Neuronal stem cell (in vitro differentiated cells): ENCODE data around the gene YTHDF1.

Experiments used
- DNase-seq: peaks from one replicate; pipeline ENCODE4 v3.0.0-alpha.2; 2013; ENCODE audit warnings: low spot score
- H2AFZ ChIP-seq: one replicate; pipeline ENCODE4 v1.6.1; 2013; ENCODE audit warnings: mild to moderate bottlenecking, low read length, inconsistent platforms
- H2AK5ac ChIP-seq: 2 replicates; pipeline ENCODE4 v1.6.1; 2013; ENCODE audit warnings: low read depth, mild to moderate bottlenecking, inconsistent platforms, low read length, moderate library complexity, mixed read lengths
- H2BK120ac ChIP-seq: 2 replicates; pipeline ENCODE4 v1.6.1; 2013; ENCODE audit warnings: low read depth, mild to moderate bottlenecking, inconsistent platforms, low read length, moderate library complexity, mixed read lengths
- H2BK12ac ChIP-seq: one replicate; pipeline ENCODE4 v1.6.1; 2013; ENCODE audit warnings: low read length, inconsistent platforms
- H2BK15ac ChIP-seq: 2 replicates; pipeline ENCODE4 v1.6.1; 2013; ENCODE audit warnings: mild to moderate bottlenecking, low read length, inconsistent platforms, mixed read lengths
- H2BK5ac ChIP-seq: one replicate; pipeline ENCODE4 v1.6.1; 2013; ENCODE audit warnings: inconsistent platforms, mild to moderate bottlenecking, low read length, moderate library complexity
- H3K14ac ChIP-seq: one replicate; pipeline ENCODE4 v1.6.1; 2013; ENCODE audit warnings: low read length, inconsistent platforms
- H3K18ac ChIP-seq: 2 replicates; pipeline ENCODE4 v1.6.1; 2013; ENCODE audit warnings: low read length, inconsistent platforms
- H3K23ac ChIP-seq: 2 replicates; pipeline ENCODE4 v1.6.1; 2013; ENCODE audit warnings: low read depth, mild to moderate bottlenecking, mixed read lengths, low read length, inconsistent platforms; ENCODE audit not compliant: poor library complexity
- H3K27ac ChIP-seq: replicated peaks from 3 replicates; pipeline ENCODE4 v1.5.1; 2013; ENCODE audit warnings: low read length, inconsistent platforms
- H3K27me3 ChIP-seq, 3 experiments: 2 replicates each; pipeline ENCODE4 v1.6.1; 2013; ENCODE audit warnings: low read length in 3 of 3, mild to moderate bottlenecking in 2 of 3, inconsistent platforms in 1 of 3, low read depth in 1 of 3, mixed read lengths in 1 of 3, moderate library complexity in 1 of 3; ENCODE audit not compliant: control insufficient read depth in 3 of 3, insufficient read depth in 3 of 3
- H3K36me3 ChIP-seq, 2 donors: replicated peaks in 1 of 2; 2 replicates each; pipeline ENCODE4 v1.6.1; 2013; ENCODE audit warnings: low read length in 2 of 2; ENCODE audit not compliant: control insufficient read depth in 2 of 2, insufficient read depth in 2 of 2
- H3K4ac ChIP-seq: 2 replicates; pipeline ENCODE4 v1.6.1; 2013; ENCODE audit warnings: inconsistent platforms, mild to moderate bottlenecking, low read length, moderate library complexity
- H3K4me1 ChIP-seq, 2 donors: 1 replicate in 1 of 2; 2 replicates in 1 of 2; pipeline ENCODE4 v1.6.1; 2013; ENCODE audit warnings: low read length in 2 of 2, low read depth in 1 of 2; ENCODE audit not compliant: control insufficient read depth in 2 of 2, insufficient read depth in 1 of 2
- H3K4me2 ChIP-seq: one replicate; pipeline ENCODE4 v1.6.1; 2013; ENCODE audit warnings: mild to moderate bottlenecking, low read length, inconsistent platforms; ENCODE audit not compliant: insufficient read depth, poor library complexity, severe bottlenecking
- H3K4me3 ChIP-seq, 2 donors: 2 replicates each; pipeline ENCODE4 v1.5.1; 2013; ENCODE audit warnings: low read length in 2 of 2, mild to moderate bottlenecking in 2 of 2, inconsistent platforms in 1 of 2, moderate library complexity in 1 of 2
- H3K79me1 ChIP-seq: one replicate; pipeline ENCODE4 v1.6.1; 2013; ENCODE audit warnings: low read depth, mild to moderate bottlenecking, inconsistent platforms, low read length, moderate library complexity
- H3K9ac ChIP-seq: one replicate; pipeline ENCODE4 v1.6.1; 2013; ENCODE audit warnings: mild to moderate bottlenecking, low read depth, low read length, inconsistent platforms; ENCODE audit not compliant: poor library complexity
- H3K9me3 ChIP-seq, 2 donors: replicated peaks in 1 of 2; 2 replicates each; pipeline versions ENCODE3 to v1.6.1; 2013; ENCODE audit warnings: low read length in 2 of 2, mild to moderate bottlenecking in 2 of 2, inconsistent platforms in 1 of 2, low read depth in 1 of 2, mixed read lengths in 1 of 2, moderate library complexity in 1 of 2; ENCODE audit not compliant: control insufficient read depth in 2 of 2, insufficient read depth in 1 of 2
- H4K8ac ChIP-seq: one replicate; pipeline ENCODE4 v1.6.1; 2013; ENCODE audit warnings: low read depth, mild to moderate bottlenecking, inconsistent platforms, low read length, moderate library complexity
- H4K91ac ChIP-seq: one replicate; pipeline ENCODE4 v1.6.1; 2013; ENCODE audit warnings: low read length, low read depth, mild to moderate bottlenecking, inconsistent platforms; ENCODE audit not compliant: poor library complexity
- WGBS, 2 donors: extraction: QIAGEN DNeasy Blood & Tissue Kit; methylation state at CpG; one replicate each; pipeline ENCODE4 v1.1.7; 2013; ENCODE audit warnings: missing lambda C conversion rate in 2 of 2, mixed read lengths in 1 of 2; ENCODE audit not compliant: insufficient read length in 2 of 2, insufficient replicate concordance in 1 of 2; ENCODE audit errors: extremely low coverage in 2 of 2; 5-methylcytosine and 5-hydroxymethylcytosine counted together

The YTHDF1 gene

DNA sequence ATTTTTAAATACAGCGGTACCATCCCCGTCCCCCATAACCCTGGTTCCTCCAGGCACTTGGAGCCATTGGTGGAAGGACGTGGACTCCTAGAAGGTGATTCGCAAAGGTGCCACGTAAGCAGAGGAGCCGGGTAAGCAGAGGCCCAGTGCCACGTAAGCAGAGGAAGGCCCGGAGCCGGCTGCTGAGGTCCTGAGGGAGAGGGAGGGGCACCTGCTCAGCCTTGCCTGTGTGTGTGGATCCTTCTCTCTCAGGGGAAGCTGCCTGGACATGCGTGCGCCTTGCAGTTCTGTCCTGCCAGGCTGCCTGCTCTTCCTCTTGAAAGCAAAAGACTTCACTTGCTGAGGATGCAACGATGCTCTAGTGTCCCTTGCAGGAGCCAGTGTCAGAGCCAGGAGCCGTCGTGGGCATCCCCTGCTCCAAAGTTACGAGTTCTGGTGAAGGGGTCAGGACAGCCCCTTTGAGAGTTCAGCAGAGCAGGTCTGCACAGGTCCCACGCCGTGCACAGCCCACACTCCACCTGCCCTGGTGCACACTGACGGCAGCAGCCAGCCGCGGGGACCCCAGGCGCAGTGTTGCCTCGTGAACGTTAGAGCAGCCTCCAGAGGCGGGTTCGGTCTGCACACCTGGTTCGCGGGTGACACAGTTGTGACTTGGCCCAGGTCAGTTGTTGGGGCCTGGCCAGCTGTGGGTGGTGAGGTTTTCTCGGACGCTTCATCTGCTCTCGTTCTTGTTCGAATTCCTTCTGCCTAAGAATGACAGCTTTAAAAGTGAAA, 40.2 kb upstream of the YTHDF1 start:
- Histone ChIP-seq H3K27ac (no peak overlapping the region), H3K4ac (no peak overlapping the region)
- no CpG with 5 or more reads among the region's 31 CpGs for WGBS, 2 donors

DNA sequence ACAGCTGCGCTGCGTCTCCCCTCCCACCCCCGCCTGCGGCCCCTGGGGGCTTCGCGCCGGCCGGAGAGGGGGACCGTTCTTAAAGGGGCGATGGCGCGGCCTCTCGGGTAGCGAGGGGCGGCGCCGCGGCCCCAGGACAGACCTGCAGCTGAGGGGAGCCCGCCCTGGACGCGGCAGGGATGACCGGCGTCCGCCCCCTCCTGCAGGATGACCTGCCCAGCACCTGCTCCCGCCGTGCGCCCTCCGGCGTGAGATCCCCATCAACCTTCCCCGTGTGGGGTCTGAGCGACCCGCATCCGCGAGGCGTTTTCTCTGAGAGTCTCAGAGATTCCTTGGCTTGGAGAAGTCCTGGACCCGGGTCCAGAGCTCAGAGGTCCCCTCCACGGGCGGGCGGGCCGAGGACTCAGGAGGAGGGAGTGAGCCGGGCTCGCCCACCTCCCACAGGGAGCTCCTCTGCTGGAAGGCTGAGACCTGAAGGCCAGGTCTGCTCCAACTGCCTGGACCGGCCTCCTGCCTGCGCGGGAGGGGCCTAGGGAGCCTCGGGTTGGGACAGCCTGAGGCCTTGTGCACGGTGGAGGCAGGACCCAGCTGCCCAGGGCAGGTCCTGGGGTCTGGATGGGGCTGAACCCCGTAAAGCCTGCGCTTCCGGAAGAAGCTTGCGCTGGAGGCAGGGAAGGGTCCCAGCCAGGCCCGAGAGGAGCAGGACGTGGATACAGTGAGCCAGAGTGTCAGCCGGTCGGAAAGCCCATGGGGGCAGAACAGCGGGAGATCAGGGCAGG, 38.9 kb upstream of the YTHDF1 start:
- Histone ChIP-seq H3K18ac (peak overlapping the region; percentile 99), H3K4me3 (peak overlapping the region; percentile 2 to 58), H2BK5ac (peak overlapping the region; percentile 21), H2AFZ (peak overlapping the region; percentile 47), H3K23ac (peak overlapping the region; percentile 58), H3K9ac (peak overlapping the region; percentile 83), H3K27me3 (no peaks in the 10 kb centered on the region), H3K14ac (no peak overlapping the region), H3K4me2 (peak overlapping the region; percentile 97), H3K4me1 (peaks cover 30% of the 10 kb centered on the region in 2 donors), H3K9me3 (peaks cover 0 to 18% of the 10 kb centered on the region in 2 donors), H2AK5ac (peak overlapping the region; percentile 38), H4K91ac (no peak overlapping the region), H2BK12ac (peak overlapping the region; percentile 89), H2BK120ac (peak overlapping the region; percentile 48), H3K36me3 (peaks cover under 1 to 1% of the 10 kb centered on the region in 2 donors), H3K4ac (peak overlapping the region; percentile 85), H3K79me1 (peaks cover 7% of the 10 kb centered on the region), H3K27ac (peak overlapping the region; percentile 52), H2BK15ac (peak overlapping the region; percentile 95), H4K8ac (no peak overlapping the region)
- no CpG with 5 or more reads among the region's 56 CpGs for WGBS, 2 donors
- peak; percentile 52 for DNase-seq

More for the DNA sequence above, 40.2 kb upstream of the YTHDF1 start:
- Histone ChIP-seq H4K8ac (no peak overlapping the region), H3K4me2 (no peak overlapping the region), H3K4me1 (peaks cover 34 to 42% of the 10 kb centered on the region in 2 donors), H3K27me3 (no peaks in the 10 kb centered on the region), H2BK15ac (peak overlapping the region; percentile 26), H2BK120ac (no peak overlapping the region), H3K18ac (peak overlapping the region; percentile 73), H3K4me3 (no peak overlapping the region), H3K79me1 (peaks cover 4% of the 10 kb centered on the region), H3K14ac (no peak overlapping the region), H3K9ac (no peak overlapping the region), H2AFZ (no peak overlapping the region), H3K9me3 (peaks cover 0 to 18% of the 10 kb centered on the region in 2 donors), H2AK5ac (peak overlapping the region; percentile 16), H2BK12ac (peak overlapping the region; percentile 63), H3K36me3 (peaks cover 0 to 1% of the 10 kb centered on the region in 2 donors), H4K91ac (peak overlapping the region; percentile 57), H2BK5ac (peak overlapping the region; percentile 30), H3K23ac (no peak overlapping the region)
- DNase-seq: no peak

DNA sequence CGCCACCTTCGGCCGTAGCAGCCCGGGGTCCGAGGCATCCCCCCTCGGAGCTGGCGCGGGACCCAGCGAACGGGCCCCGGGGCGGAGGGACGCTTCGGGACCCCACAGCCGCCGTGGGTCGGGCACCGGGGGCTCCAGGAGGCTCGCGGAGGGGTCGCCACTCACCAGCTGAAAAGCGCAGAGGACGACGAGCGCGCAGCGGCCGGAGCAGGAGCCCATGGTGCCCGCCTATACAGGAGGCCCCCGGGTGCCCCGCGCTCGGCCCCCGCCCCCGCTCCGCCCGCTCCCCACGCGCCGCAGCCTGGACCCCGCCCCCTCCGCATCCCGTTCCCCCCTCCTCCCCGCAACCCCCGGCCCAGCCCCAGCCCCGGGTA, 38.3 kb upstream of the YTHDF1 start, which contains the start of gene NKAIN4:
TSS of gene NKAIN4 (minus strand) at position 232 of the 374 bp plus-strand sequence. CDS start at position 219, 13 bp downstream.
- no CpG with 5 or more reads among the region's 46 CpGs for WGBS, 2 donors
- Histone ChIP-seq H3K4me2 (peak within 1 kb of the TSS; percentile 97), H2AFZ (peak within 1 kb of the TSS; percentile 81), H3K9ac (peak within 1 kb of the TSS; percentile 91), H3K9me3 (peaks cover 0 to 18% of the 10 kb centered on the region in 2 donors), H4K91ac (peak within 1 kb of the TSS; percentile 83), H3K27ac (peak within 1 kb of the TSS; percentile 67), H2BK12ac (peak within 1 kb of the TSS; percentile 89), H3K27me3 (no peaks in the 10 kb centered on the region), H3K4me3 (peak within 1 kb of the TSS; percentile 51 to 93), H2BK5ac (peak within 1 kb of the TSS; percentile 40), H3K14ac (peak within 1 kb of the TSS; percentile 89), H3K79me1 (peaks cover 10% of the 10 kb centered on the region), H2BK120ac (peak within 1 kb of the TSS; percentile 87), H3K4ac (peak within 1 kb of the TSS; percentile 85), H4K8ac (peak within 1 kb of the TSS; percentile 59), H3K18ac (peak within 1 kb of the TSS; percentile 99), H2AK5ac (peak within 1 kb of the TSS; percentile 100), H2BK15ac (peak within 1 kb of the TSS; percentile 97), H3K36me3 (peaks cover 4 to 6% of the 10 kb centered on the region in 2 donors), H3K23ac (peak within 1 kb of the TSS; percentile 85), H3K4me1 (peaks cover 30% of the 10 kb centered on the region in 2 donors)
- no peak for DNase-seq
